Upper lobe of right lung (tissue), 1 donor: ENCODE measurements around the gene TWIST2. TPM values are rescaled to one million over a fixed set of nuclear protein-coding genes. Genes with fewer than 3 reads are reported as not detected.

ENCODE experiments used
- ATAC-seq: fragments of 200-7000 bp; cut with Tn5 transposase; one replicate; pipeline ENCODE4 v1.9.1; 2020; ENCODE audit warnings: mild to moderate bottlenecking, moderate library complexity
- DNase-seq: peaks from one replicate; pipeline ENCODE4 v3.0.0-alpha.2; 2020
- H3K27ac ChIP-seq: fragments of 200-600 bp; one replicate; pipeline ENCODE4 v1.8.0; 2022
- H3K27me3 ChIP-seq: fragments of 200-600 bp; one replicate; pipeline ENCODE4 v1.8.0; 2022; ENCODE audit warnings: mild to moderate bottlenecking
- H3K36me3 ChIP-seq: fragments of 200-600 bp; one replicate; pipeline ENCODE4 v1.8.0; 2022
- H3K4me1 ChIP-seq: fragments of 200-600 bp; one replicate; pipeline ENCODE4 v1.8.0; 2022
- H3K4me3 ChIP-seq: fragments of 200-600 bp; one replicate; pipeline ENCODE4 v1.8.0; 2022; ENCODE audit warnings: mild to moderate bottlenecking
- H3K9me3 ChIP-seq: fragments of 200-600 bp; one replicate; pipeline ENCODE4 v1.8.0; 2022
- CTCF ChIP-seq: fragments of 200-600 bp; IDR thresholded peaks from one replicate; pipeline ENCODE4 v1.8.0; 2022; ENCODE audit warnings: antibody characterized with exemption
- intact Hi-C: fragments of 100-400 bp; cut with DNase I; formaldehyde crosslinking; loops from one replicate; pipeline ENCODE4 v1.11.0; 2022
- total RNA-seq: library from RNA; stranded (reverse); fragmentation: NEBNext Ultra II Directional; extraction: Animal tissue kit (Norgen Biotek cat#: 25700); gene quantifications from one replicate; pipeline ENCODE4 v1.2.1, GENCODE V29; 2021
- donor health status: DM: no; HTN: yes; CAD: no; lungs with severe emphysema.

The TWIST2 gene
- total RNA-seq, 1 donor from 2014 or later = 12.2 TPM

- Histone ChIP-seq H3K4me1 (no peaks in the 10 kb centered on the region), H3K27me3 (peaks cover 25% of the 10 kb centered on the region), H3K36me3 (no peaks in the 10 kb centered on the region), H3K4me3 (no peak overlapping the region), H3K9me3 (no peaks in the 10 kb centered on the region), H3K27ac (no peak overlapping the region)
- no peak for ATAC-seq
- no peak for TF ChIP-seq CTCF
- intact Hi-C loops = no loop called here
- no peak for DNase-seq
Measured at GRCh38 chr2:238817382-238817781, 30.5 kb upstream of the TWIST2 start.

- Histone ChIP-seq H3K36me3 (no peaks in the 10 kb centered on the region), H3K4me1 (no peaks in the 10 kb centered on the region), H3K27me3 (peaks cover 25% of the 10 kb centered on the region), H3K9me3 (no peaks in the 10 kb centered on the region), H3K27ac (no peak overlapping the region), H3K4me3 (no peak overlapping the region)
- intact Hi-C loops = no loop called here
- no peak for DNase-seq
- TF ChIP-seq CTCF = no peak
- no peak for ATAC-seq
Measured at GRCh38 chr2:238817891-238818290, 30.0 kb upstream of the TWIST2 start.

GRCh38 chr2:238818561-238818960 is 29.3 kb upstream of the TWIST2 start:
- DNase-seq (no peak), ATAC-seq (no peak)
- intact Hi-C loops = no loop called here
- Histone ChIP-seq H3K4me3 (no peak overlapping the region), H3K9me3 (no peaks in the 10 kb centered on the region), H3K36me3 (no peaks in the 10 kb centered on the region), H3K4me1 (no peaks in the 10 kb centered on the region), H3K27ac (no peak overlapping the region), H3K27me3 (peaks cover 25% of the 10 kb centered on the region)
- no peak for TF ChIP-seq CTCF

DNA sequence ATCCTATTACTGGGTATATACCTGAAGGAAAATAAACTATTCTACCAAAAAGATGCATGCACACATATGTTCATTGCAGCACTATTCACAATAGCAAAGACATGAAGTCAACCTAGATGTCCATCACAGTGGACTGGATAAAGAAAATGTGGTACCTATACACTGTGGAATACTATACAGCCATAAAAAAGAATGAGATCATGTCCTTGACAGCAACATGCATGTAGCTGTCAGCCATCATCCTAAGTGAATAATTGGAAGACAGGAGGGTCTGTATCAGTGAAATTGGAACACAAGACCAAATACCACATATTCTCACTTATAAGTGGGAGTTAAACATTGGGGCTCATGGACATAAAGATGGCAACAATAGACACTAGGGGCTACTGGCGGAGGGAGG is 27.7 kb upstream of the TWIST2 start:
- ATAC-seq = no peak
- Histone ChIP-seq H3K27me3 (peaks cover 25% of the 10 kb centered on the region), H3K9me3 (no peaks in the 10 kb centered on the region), H3K4me1 (no peaks in the 10 kb centered on the region), H3K27ac (no peak overlapping the region), H3K4me3 (no peak overlapping the region), H3K36me3 (no peaks in the 10 kb centered on the region)
- TF ChIP-seq CTCF = no peak
- intact Hi-C loops = no loop called here
- no peak for DNase-seq

DNA sequence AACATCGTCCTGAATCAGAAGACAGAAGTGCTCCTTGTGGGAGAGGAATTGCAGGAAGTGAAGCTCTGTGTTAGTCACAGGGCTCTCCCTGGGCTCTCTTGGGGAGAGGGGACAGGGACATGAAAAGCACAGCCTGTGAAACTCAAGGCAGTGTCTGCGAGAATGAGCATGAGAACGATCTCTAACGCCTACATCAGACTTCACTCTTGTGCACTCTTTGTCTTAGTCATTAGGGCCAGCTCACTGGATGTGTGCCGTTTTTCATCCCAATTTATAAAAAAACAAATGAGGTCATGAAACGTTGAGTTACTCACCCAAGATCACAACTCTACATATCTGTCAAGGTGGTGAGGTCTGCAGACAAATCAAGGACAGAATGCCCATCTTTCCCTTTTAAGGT is 27.0 kb upstream of the TWIST2 start:
- H3K27me3 ChIP-seq = peaks cover 25% of the 10 kb centered on the region
- ATAC-seq = no peak

More for the DNA sequence above, 27.0 kb upstream of the TWIST2 start:
- Histone ChIP-seq H3K36me3 (no peaks in the 10 kb centered on the region), H3K27ac (no peak overlapping the region), H3K4me1 (no peaks in the 10 kb centered on the region), H3K9me3 (no peaks in the 10 kb centered on the region), H3K4me3 (no peak overlapping the region)
- intact Hi-C loops = no loop called here
- TF ChIP-seq CTCF = no peak
- DNase-seq = no peak
